ENCODE measurements around the gene EGFLAM.
A peak's percentile ranks its signal among the peaks of the same experiment; 100 is the strongest.

EGFLAM gene

GRCh38 chr5:38367410-38367809, 109.1 kb downstream of the EGFLAM start:
- DNase-seq (no peak), ATAC-seq (no peak)
- no peaks in the 10 kb centered on the region for H3K9me3 Mint-ChIP-seq
- no peak overlapping the region for H3K4me3 Mint-ChIP-seq
- peaks cover 2% of the 10 kb centered on the region for H3K27me3 Mint-ChIP-seq
- no peak overlapping the region for H3K27ac Mint-ChIP-seq
- H3K36me3 Mint-ChIP-seq (ENCODE audit: low read depth), result no peaks in the 10 kb centered on the region
- H3K4me1 Mint-ChIP-seq, result peaks cover 6% of the 10 kb centered on the region

- Mint-ChIP-seq H3K4me3 (no peak overlapping the region), H3K36me3 (ENCODE audit: low read depth) (no peaks in the 10 kb centered on the region), H3K4me1 (peaks cover 6% of the 10 kb centered on the region), H3K9me3 (no peaks in the 10 kb centered on the region), H3K27ac (no peak overlapping the region), H3K27me3 (peaks cover 2% of the 10 kb centered on the region)
- ATAC-seq (no peak), DNase-seq (no peak)
These were observed 109.6 kb downstream of the EGFLAM start for GRCh38 chr5:38367966-38368365.

DNA sequence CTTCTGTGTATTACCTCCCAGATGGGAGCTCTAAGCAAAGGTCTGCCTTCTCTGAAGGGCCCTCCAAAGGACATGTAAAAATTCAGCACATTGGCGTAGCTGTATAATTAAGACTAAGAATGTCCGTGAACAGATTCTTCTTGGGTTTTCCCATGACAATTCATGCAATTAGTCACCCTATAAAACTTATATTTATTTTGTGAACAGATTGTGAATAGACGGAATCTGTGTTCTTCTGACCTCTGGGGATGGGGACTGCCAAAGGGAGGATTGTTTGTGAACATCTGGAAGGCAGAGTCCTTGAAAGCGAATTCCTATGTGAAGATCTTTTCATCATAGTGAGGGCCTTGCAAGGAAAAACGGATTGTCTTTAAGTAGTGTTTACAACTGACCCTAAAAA, 111.3 kb downstream of the EGFLAM start:
- no peak for DNase-seq
- H3K4me1 Mint-ChIP-seq, result peaks cover 6% of the 10 kb centered on the region
- no peaks in the 10 kb centered on the region for H3K36me3 Mint-ChIP-seq (ENCODE audit: low read depth)
- no peak for ATAC-seq
- peaks cover 2% of the 10 kb centered on the region for H3K27me3 Mint-ChIP-seq
- no peak overlapping the region for H3K27ac Mint-ChIP-seq
- H3K9me3 Mint-ChIP-seq, result no peaks in the 10 kb centered on the region
- no peak overlapping the region for H3K4me3 Mint-ChIP-seq

DNA sequence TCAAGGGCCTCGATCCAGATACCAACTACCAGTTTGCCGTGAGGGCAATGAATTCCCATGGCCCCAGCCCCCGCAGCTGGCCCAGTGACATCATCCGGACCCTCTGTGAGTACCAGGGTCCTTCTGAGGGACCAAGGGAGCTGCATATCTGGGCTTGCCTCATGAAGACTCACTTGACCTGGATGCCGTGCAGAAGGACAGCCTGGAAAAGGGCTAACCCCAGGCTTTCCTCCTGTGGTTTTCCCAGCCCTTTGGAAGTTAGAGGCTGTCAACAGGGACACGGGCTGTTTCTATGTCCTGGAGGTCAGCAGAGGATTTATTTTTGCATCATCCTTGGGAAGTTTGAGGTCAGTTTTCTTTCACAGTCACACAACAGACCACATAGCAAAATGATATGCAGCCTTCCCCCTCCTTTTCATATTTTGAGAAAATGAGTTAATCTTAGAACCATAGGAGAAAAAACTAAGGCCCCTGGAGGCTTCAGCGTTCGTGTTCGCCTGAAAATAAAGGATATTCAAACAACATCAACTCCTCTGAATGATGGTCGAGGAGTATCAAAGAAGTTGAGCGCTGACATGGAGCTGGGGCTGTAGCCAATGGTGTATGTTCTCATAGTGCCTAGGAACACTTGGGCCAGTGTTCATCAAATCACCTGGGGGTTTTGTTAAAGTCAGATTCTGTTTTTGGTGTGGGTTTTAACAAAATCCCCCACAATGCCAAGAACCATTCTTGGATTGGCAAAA, 112.2 kb downstream of the EGFLAM start:
- Mint-ChIP-seq H3K36me3 (ENCODE audit: low read depth) (no peaks in the 10 kb centered on the region), H3K27me3 (peaks cover 9% of the 10 kb centered on the region), H3K27ac (no peak overlapping the region), H3K9me3 (no peaks in the 10 kb centered on the region), H3K4me1 (peaks cover 6% of the 10 kb centered on the region), H3K4me3 (no peak overlapping the region)
- ATAC-seq (no peak), DNase-seq (no peak)

DNA sequence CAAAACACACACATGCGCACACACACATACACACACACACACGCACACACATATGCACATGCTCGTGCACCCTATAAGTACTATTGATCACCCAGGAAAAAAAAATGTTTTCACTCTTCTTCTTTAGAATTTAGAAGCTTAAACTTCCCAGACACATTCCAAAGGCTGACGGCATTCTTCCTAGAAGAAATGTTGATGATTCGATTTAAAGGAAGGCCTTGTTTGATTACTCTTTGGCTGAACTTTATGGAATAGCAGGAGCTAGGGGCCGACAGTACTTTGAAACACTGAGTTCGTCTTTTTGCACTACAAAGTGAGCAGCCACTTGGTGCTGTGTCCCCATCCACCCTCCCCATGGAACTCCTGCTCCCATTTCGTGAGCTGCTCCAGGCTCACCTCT, 113.2 kb downstream of the EGFLAM start:
- Mint-ChIP-seq H3K4me1 (peaks cover 8% of the 10 kb centered on the region), H3K4me3 (no peak overlapping the region), H3K27ac (no peak overlapping the region), H3K9me3 (no peaks in the 10 kb centered on the region), H3K27me3 (peaks cover 11% of the 10 kb centered on the region), H3K36me3 (ENCODE audit: low read depth) (no peaks in the 10 kb centered on the region)
- ATAC-seq (no peak), DNase-seq (no peak)

GRCh38 chr5:38373743-38374142, 115.4 kb downstream of the EGFLAM start:
- Mint-ChIP-seq H3K9me3 (no peaks in the 10 kb centered on the region), H3K27me3 (peaks cover 25% of the 10 kb centered on the region), H3K4me3 (no peak overlapping the region), H3K36me3 (ENCODE audit: low read depth) (no peaks in the 10 kb centered on the region), H3K4me1 (peaks cover 6% of the 10 kb centered on the region), H3K27ac (no peak overlapping the region)
- DNase-seq (no peak), ATAC-seq (no peak)

GRCh38 chr5:38375423-38375822, 117.1 kb downstream of the EGFLAM start:
- Mint-ChIP-seq H3K4me1 (peaks cover 6% of the 10 kb centered on the region), H3K27me3 (peaks cover 34% of the 10 kb centered on the region)

DNA sequence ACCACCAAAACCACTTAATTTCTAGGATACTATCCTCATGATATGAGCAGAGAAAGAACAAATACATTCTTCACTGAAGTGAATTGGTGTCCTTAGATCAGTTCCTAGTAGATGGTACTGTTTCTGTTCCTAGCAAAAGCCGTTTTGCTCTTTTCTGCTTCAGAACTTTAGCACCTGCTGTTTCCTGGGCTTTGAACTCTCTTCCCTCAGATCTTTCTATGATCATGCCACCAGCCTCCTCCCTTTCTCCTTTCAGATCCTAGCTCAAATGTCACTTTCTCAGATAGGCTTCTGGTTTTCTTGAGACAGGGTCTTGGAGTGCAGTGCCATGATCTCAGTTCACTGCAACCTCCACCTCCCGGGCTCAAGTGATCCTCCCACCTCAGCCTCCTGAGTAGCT, 118.0 kb downstream of the EGFLAM start:
- ATAC-seq (no peak), DNase-seq (no peak)
- Mint-ChIP-seq H3K4me3 (no peak overlapping the region), H3K36me3 (ENCODE audit: low read depth) (no peaks in the 10 kb centered on the region), H3K4me1 (peaks cover 6% of the 10 kb centered on the region), H3K9me3 (no peaks in the 10 kb centered on the region), H3K27ac (no peak overlapping the region), H3K27me3 (peaks cover 40% of the 10 kb centered on the region)

More at GRCh38 chr5:38375423-38375822, 117.1 kb downstream of the EGFLAM start:
- ATAC-seq (no peak), DNase-seq (no peak)
- H3K9me3 Mint-ChIP-seq, result no peaks in the 10 kb centered on the region
- no peak overlapping the region for H3K4me3 Mint-ChIP-seq
- no peak overlapping the region for H3K27ac Mint-ChIP-seq
- no peaks in the 10 kb centered on the region for H3K36me3 Mint-ChIP-seq (ENCODE audit: low read depth)

GRCh38 chr5:38378579-38378978, 120.2 kb downstream of the EGFLAM start:
- Mint-ChIP-seq H3K27ac (no peak overlapping the region), H3K9me3 (no peaks in the 10 kb centered on the region), H3K4me1 (peaks cover 7% of the 10 kb centered on the region), H3K36me3 (ENCODE audit: low read depth) (no peaks in the 10 kb centered on the region), H3K27me3 (peaks cover 40% of the 10 kb centered on the region), H3K4me3 (no peak overlapping the region)
- DNase-seq (no peak), ATAC-seq (no peak)

DNA sequence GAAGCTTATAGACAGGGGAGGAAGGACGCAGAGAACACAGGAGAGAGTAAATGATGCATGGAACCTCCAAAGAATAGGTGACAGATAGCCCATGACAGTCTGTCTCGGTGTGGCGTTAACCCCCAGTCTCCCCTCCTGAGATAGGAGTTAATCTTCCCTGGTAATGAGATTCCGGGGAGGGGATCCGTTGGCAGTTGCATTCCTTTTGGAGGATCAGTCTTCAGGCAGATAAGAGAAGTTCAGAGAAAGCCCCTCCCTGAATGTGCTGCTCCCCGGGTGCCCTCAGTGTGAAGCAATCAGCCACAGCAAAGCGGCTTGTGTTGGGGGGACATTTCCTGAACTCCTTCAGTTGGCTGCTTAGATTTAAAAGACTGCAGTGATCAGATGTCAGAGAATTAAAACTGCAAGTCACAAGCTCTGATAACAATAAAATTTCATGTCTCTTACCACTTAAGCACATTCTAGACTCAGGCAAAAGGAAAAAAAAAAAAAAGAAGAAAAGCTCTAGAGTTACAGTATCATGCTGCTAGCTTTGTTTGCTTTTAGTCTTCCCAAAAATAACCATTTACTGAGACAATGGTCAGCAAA, 121.1 kb downstream of the EGFLAM start:
- Mint-ChIP-seq H3K36me3 (ENCODE audit: low read depth) (no peaks in the 10 kb centered on the region), H3K9me3 (no peaks in the 10 kb centered on the region), H3K27ac (no peak overlapping the region), H3K27me3 (peaks cover 40% of the 10 kb centered on the region), H3K4me1 (peaks cover 7% of the 10 kb centered on the region), H3K4me3 (no peak overlapping the region)
- ATAC-seq (no peak), DNase-seq (no peak)

GRCh38 chr5:38380537-38380936, 122.2 kb downstream of the EGFLAM start:
- no peaks in the 10 kb centered on the region for H3K9me3 Mint-ChIP-seq
- peaks cover 7% of the 10 kb centered on the region for H3K4me1 Mint-ChIP-seq
- no peak overlapping the region for H3K27ac Mint-ChIP-seq
- DNase-seq (no peak), ATAC-seq (no peak)
- H3K27me3 Mint-ChIP-seq, result peaks cover 34% of the 10 kb centered on the region
- no peaks in the 10 kb centered on the region for H3K36me3 Mint-ChIP-seq (ENCODE audit: low read depth)
- no peak overlapping the region for H3K4me3 Mint-ChIP-seq

DNA sequence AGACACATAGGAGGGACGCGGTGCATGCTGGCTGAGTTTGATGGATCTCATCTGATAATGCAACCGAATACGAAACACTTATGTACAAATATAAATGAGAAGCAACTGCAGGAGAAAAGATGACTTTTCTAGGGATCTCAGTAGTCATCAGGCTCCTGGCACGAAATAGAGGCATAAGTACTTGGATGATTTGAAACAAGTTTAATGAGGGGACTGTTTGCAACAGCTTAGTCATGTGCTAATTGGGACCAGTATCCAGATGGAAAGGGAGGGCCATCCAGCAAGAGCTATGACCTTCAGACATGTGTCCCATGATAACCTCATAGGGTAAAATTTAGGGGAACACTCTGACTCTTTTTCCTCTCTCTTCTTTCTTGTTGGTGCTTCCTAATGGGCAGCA, 123.0 kb downstream of the EGFLAM start:
- Mint-ChIP-seq H3K27me3 (peaks cover 33% of the 10 kb centered on the region), H3K36me3 (ENCODE audit: low read depth) (no peaks in the 10 kb centered on the region), H3K4me1 (peaks cover 7% of the 10 kb centered on the region), H3K9me3 (no peaks in the 10 kb centered on the region), H3K27ac (no peak overlapping the region), H3K4me3 (no peak overlapping the region)
- ATAC-seq, result no peak
- DNase-seq, result no peak

- peaks cover 23% of the 10 kb centered on the region for H3K27me3 Mint-ChIP-seq
- peak; percentile 84 for ATAC-seq
These were observed 124.5 kb downstream of the EGFLAM start for GRCh38 chr5:38382898-38383297.

DNA sequence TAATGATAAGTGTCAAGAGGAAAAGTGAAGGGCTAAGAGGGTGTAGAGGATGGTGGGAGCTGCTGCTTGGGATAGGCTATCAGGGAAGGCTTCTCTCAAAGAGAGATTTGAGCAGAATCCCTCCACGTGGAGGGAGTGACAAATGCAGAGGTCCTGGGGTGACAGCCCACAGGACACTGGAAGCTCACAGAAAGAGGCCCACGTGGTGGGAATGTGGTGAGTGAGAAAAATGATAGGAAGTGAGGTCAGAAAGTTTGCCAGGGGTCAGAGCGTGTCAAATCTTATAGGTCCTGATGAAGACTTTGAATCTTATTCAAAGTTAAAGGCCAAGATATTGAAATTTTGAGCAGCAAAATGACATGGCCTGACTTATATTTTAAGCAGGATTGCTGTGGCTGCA, 125.3 kb downstream of the EGFLAM start:
- Mint-ChIP-seq H3K27ac (no peak overlapping the region), H3K9me3 (no peaks in the 10 kb centered on the region), H3K4me1 (peaks cover 1% of the 10 kb centered on the region), H3K36me3 (ENCODE audit: low read depth) (no peaks in the 10 kb centered on the region), H3K27me3 (peaks cover 18% of the 10 kb centered on the region), H3K4me3 (no peak overlapping the region)
- DNase-seq (no peak), ATAC-seq (no peak)

More at GRCh38 chr5:38382898-38383297, 124.5 kb downstream of the EGFLAM start:
- Mint-ChIP-seq H3K27ac (no peak overlapping the region), H3K4me3 (no peak overlapping the region), H3K36me3 (ENCODE audit: low read depth) (no peaks in the 10 kb centered on the region), H3K4me1 (peaks cover 1% of the 10 kb centered on the region), H3K9me3 (no peaks in the 10 kb centered on the region)
- DNase-seq, result peak; percentile 52

DNA sequence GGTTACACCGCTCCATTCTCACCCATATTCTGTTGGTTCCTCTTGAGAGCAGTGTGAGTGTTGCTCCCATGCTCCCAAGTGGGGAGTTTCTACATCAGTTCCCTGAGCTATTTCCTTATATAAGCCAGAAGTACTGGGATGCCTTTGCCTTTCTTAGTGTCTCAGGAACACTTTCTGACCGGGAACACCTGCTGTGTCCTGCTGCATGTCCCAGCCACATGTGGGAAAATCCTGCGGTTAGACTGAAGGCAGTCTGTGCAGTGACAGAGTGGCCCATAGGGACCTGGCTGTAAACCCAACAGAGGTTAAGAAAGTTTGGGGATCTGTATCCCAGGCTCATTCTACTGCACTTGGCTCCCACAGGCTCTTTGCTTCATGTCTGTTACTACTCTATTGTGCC, 126.0 kb downstream of the EGFLAM start:
- H3K27me3 Mint-ChIP-seq, result peaks cover 12% of the 10 kb centered on the region
- no peaks in the 10 kb centered on the region for H3K9me3 Mint-ChIP-seq
- no peak overlapping the region for H3K27ac Mint-ChIP-seq
- no peak for DNase-seq
- ATAC-seq, result no peak
- H3K36me3 Mint-ChIP-seq (ENCODE audit: low read depth), result no peaks in the 10 kb centered on the region
- H3K4me3 Mint-ChIP-seq, result no peak overlapping the region
- peaks cover 1% of the 10 kb centered on the region for H3K4me1 Mint-ChIP-seq
